HFFc6 (cell line): Measurements from ENCODE around the gene FCN1. TPM values are rescaled to one million over a fixed set of nuclear protein-coding genes. Genes with fewer than 3 reads are reported as not detected.

ENCODE experiments used
- DNase-seq: peaks from one replicate; pipeline ENCODE4 v3.0.0-alpha.2; 2018
- H3K27ac Mint-ChIP-seq: 2 replicates; pipeline ENCODE4 v1.8.0; 2020; ENCODE audit warnings: mild to moderate bottlenecking, mixed read lengths
- H3K27me3 Mint-ChIP-seq: 2 replicates; pipeline ENCODE4 v1.8.0; 2021; ENCODE audit warnings: mild to moderate bottlenecking, moderate library complexity, mixed read lengths; ENCODE audit not compliant: insufficient read depth
- H3K36me3 Mint-ChIP-seq: 2 replicates; pipeline ENCODE4 v1.8.0; 2021; ENCODE audit warnings: low read depth, mixed read lengths
- H3K4me1 Mint-ChIP-seq: 2 replicates; pipeline ENCODE4 v1.8.0; 2020; ENCODE audit warnings: low read depth, mixed read lengths
- H3K4me3 Mint-ChIP-seq: 2 replicates; pipeline ENCODE4 v1.8.0; 2020; ENCODE audit warnings: mild to moderate bottlenecking, moderate library complexity, mixed read lengths
- H3K9me3 Mint-ChIP-seq: 2 replicates; pipeline ENCODE4 v1.8.0; 2020; ENCODE audit warnings: mild to moderate bottlenecking, mixed read lengths
- total RNA-seq, 6 experiments: library from RNA; stranded (reverse); fragmentation: NEBNext Ultra II Directional; extraction: Animal tissue kit (Norgen Biotek cat#: 25700); gene quantifications; 2 replicates in 1 of 6; 3 replicates in 5 of 6; pipeline ENCODE4 v1.2.3, GENCODE V29; 2021
- TF ChIP-seq, protein P1 (sequence below): fragments of 200-600 bp; sonication (generic); IDR thresholded peaks from 2 replicates; pipeline ENCODE4 v1.5.0; 2021; ENCODE audit warnings: antibody characterized with exemption, mild to moderate bottlenecking

FCN1 gene
- total RNA-seq, 6 experiments from 2014 or later: not detected

DNA sequence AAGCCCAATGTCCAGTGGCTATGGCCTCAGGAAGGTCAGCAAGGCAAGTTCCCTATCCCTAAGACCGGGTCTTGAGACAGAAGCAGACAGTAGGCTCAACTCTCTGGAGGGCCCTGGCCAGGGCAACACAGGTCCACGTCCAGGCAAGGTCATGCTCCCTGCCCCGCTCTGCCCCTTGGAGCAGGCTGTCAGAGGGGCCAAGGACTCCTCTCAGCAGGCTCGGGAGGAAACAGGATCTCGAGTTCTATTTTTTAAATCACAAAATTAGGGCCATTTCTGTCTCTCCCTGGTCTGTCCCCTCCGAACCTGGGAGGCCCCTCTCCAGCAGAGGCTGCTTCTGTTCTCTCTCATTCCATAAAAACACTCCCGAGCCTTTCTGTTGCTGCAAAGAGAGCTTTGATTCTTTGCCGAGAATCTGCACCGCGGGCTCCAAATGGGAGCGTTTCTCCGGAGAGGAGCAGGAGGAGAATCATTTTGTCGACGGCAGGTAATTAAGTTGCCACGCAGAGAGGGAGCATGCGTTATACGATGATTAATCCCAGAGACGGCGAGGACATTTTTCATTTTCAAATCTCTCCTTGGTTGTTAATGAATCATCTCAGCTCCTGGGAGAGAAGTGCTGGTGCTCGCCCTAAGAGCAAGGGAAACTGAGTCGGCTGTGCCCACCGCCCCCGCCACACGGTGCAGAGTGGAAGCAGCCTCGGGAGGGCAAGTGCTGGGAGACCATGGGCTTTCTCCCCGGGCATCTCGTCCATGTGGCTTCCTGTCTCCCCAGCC lies 24.5 kb upstream of the FCN1 start:
- peaks cover 46% of the 10 kb centered on the region for H3K27me3 Mint-ChIP-seq

DNA sequence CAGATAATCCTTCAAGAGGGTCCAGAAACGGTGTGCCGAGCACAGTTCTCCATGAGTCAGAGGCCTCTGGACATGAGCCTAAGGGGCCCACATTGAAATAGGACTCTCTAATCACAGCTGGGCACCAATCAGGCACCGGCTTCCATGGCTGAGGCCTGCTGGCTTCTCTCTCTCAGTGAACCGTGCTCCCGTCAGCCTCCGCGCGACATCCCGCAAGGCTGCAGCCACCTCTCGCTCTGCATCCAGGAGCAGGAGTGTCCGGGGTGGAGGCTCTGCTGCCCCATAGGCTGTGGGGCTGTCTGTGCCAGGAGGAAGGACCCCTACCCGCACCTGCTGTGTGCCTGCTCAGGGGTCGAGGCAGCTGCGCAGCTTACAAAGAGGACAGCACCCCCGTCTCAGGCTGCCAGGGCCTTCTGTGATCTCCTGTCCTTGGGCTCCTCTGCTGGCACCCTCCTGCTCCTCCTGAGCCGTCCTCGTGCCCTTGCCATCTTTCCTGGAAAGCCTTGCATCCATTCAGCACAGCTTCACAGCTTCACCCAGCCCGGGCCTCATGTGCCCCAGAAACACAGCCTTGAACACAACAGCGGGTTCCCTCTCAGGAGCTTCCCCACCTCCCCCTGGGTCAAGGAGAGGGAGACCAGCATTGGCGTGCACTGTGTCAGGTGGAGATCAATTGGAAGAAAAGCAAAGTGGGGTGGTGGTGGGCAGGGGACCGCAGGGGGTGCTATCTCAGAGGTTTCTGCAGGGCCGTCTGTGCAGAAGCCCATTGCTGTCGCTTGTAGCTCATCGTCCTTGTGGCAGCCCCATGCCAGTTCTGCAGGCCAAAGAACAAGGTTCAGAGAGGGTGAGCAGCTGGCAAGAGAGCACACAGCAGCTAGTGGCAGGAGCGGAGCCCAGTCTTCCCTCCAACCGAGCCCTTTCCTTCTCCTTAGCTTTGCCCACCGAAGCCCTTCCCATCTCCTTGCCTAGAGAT lies 22.8 kb upstream of the FCN1 start:
- Mint-ChIP-seq H3K27ac (no peak overlapping the region), H3K9me3 (no peaks in the 10 kb centered on the region), H3K27me3 (peaks cover 63% of the 10 kb centered on the region), H3K4me1 (peaks cover 10% of the 10 kb centered on the region), H3K4me3 (no peak overlapping the region), H3K36me3 (no peaks in the 10 kb centered on the region)
- DNase-seq: no peak
- TF ChIP-seq, protein P1, sequence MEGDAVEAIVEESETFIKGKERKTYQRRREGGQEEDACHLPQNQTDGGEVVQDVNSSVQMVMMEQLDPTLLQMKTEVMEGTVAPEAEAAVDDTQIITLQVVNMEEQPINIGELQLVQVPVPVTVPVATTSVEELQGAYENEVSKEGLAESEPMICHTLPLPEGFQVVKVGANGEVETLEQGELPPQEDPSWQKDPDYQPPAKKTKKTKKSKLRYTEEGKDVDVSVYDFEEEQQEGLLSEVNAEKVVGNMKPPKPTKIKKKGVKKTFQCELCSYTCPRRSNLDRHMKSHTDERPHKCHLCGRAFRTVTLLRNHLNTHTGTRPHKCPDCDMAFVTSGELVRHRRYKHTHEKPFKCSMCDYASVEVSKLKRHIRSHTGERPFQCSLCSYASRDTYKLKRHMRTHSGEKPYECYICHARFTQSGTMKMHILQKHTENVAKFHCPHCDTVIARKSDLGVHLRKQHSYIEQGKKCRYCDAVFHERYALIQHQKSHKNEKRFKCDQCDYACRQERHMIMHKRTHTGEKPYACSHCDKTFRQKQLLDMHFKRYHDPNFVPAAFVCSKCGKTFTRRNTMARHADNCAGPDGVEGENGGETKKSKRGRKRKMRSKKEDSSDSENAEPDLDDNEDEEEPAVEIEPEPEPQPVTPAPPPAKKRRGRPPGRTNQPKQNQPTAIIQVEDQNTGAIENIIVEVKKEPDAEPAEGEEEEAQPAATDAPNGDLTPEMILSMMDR: no peak

More for the DNA sequence above, 24.5 kb upstream of the FCN1 start:
- Mint-ChIP-seq H3K36me3 (no peaks in the 10 kb centered on the region), H3K27ac (no peak overlapping the region), H3K9me3 (no peaks in the 10 kb centered on the region), H3K4me1 (peaks cover 10% of the 10 kb centered on the region), H3K4me3 (no peak overlapping the region)
- DNase-seq: no peak
- TF ChIP-seq, protein P1: no peak

DNA sequence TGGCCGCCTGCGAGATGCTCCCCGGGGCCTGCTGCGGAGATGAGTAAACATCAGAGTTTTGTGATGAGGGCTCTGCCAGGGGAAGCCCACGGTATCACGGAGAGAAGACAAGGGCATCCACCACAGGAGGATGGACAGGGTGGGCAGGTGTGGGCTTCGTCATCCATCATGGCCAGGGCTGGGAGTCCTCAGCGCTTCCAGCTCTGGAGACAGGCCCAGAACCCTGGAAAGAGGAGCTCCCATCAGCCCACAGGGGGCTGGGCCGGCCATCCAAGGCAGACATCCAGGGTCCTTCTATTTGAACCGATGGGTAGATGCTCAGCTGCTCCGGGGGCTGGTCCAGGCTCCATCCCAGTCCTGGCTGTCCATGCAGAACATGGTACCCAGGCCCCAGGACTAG lies 22.1 kb upstream of the FCN1 start:
- DNase-seq: no peak
- Mint-ChIP-seq H3K4me3 (no peak overlapping the region), H3K27me3 (peaks cover 69% of the 10 kb centered on the region), H3K9me3 (no peaks in the 10 kb centered on the region), H3K36me3 (no peaks in the 10 kb centered on the region), H3K27ac (no peak overlapping the region), H3K4me1 (peaks cover 9% of the 10 kb centered on the region)
- TF ChIP-seq, protein P1: no peak

DNA sequence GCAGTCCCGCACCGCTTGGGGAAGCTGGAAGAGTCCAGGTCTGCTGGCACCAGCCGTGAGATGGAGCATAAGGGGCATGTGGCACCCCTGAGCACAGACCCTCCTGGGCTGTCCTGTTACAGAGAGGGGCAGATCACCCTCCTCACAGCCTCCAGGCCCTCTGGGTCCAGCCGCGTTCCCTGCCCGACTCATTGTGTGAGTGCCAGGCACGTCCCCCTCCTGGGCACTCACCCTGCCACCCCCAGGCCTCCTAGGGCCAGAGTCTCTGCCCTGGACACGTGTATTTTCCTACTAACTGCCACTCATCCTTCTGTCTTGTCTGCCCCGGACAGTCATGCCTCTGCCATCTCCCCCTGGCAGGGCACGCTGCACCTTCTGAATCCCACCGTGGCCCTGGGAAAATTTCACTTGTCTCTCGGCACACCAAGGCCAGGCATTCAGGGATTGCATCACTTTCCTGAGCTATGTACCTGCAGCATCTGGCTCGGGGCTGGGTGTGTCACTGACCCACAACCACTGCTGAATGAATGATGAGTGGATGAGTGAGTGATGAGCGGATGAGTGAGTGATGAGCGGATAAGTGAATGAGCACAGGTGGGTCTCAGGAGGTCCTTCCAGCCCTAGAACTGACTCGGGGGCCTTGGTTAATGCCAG lies 21.5 kb upstream of the FCN1 start:
- no peaks in the 10 kb centered on the region for H3K9me3 Mint-ChIP-seq
- no peak for DNase-seq
- no peak overlapping the region for H3K4me3 Mint-ChIP-seq
- no peak overlapping the region for H3K27ac Mint-ChIP-seq
- TF ChIP-seq, protein P1: no peak
- no peaks in the 10 kb centered on the region for H3K36me3 Mint-ChIP-seq
- H3K27me3 Mint-ChIP-seq: peaks cover 70% of the 10 kb centered on the region
- H3K4me1 Mint-ChIP-seq: peaks cover 5% of the 10 kb centered on the region; the same call in 1 of the 2 replicates

DNA sequence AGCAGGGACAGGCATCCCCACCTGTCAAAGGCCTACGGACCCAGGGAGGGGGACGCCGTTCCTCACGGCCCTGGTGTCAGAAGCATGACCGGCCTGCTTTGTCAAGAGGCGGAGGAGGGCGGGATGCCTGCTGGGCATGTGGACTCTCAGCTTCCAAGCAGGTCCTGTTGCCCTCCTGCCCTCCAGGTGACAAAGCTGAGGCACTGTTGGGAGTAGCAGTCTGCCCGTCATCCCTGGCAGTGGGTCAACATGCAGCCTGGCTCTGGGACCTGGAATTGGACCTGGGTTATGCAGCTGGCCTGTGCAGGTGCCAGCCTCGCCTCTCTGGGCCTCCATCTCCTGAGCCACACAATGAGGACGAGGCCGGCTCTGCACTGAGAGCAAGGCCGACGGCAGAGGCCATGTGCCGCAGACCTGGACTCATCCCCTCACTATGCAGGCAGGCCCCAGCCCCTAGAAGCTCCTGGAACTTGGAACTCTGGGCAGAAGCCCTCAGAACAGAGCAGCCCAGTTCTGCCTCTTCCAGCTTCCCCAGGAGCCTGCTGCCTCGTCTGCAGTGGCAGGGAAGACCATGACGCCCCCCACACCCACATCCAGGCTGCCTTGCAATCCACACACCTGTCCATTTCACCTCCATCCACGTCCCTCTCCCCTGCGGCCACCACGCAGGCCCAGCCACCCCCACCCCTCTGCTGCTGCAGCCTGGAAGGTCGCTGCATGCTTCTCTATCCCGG lies 20.8 kb upstream of the FCN1 start:
- Mint-ChIP-seq H3K4me1 (peaks cover 5% of the 10 kb centered on the region; the same call in 1 of the 2 replicates), H3K36me3 (no peaks in the 10 kb centered on the region), H3K27me3 (peaks cover 74% of the 10 kb centered on the region), H3K27ac (no peak overlapping the region), H3K9me3 (no peaks in the 10 kb centered on the region), H3K4me3 (no peak overlapping the region)
- TF ChIP-seq, protein P1: no peak
- DNase-seq: no peak
